Keratinocyte (primary cell): ENCODE data around the gene PIK3CG. TPM values are rescaled to one million over a fixed set of nuclear protein-coding genes. Genes with fewer than 3 reads are reported as not detected.

Experiments
- DNase-seq: peaks from one replicate; pipeline ENCODE4 v3.0.0-alpha.2; 2011; ENCODE audit warnings: low read depth, missing footprints, low spot score
- FAIRE-seq: peaks from 2 replicates; lab custom pipeline; 2011; peaks lifted over from hg19 to GRCh38; lab: Jason Lieb, UNC
- H2AFZ ChIP-seq: 2 replicates; pipeline ENCODE4 v1.6.0; 2012; ENCODE audit warnings: low read length, control low read depth, inconsistent platforms; ENCODE audit not compliant: control insufficient read depth
- H3K27ac ChIP-seq: 2 replicates; pipeline ENCODE4 v1.5.1; 2011; ENCODE audit warnings: low read length; ENCODE audit not compliant: control insufficient read depth, insufficient read depth
- H3K27me3 ChIP-seq: 3 replicates; pipeline ENCODE4 v1.6.0; 2011; ENCODE audit warnings: low read length; ENCODE audit not compliant: control insufficient read depth, insufficient read depth; ENCODE audit errors: extremely low read depth
- H3K36me3 ChIP-seq, 2 experiments: 2 replicates in 1 of 2; 3 replicates in 1 of 2; pipeline ENCODE4 v1.5.1; 2011; ENCODE audit warnings: low read length in 2 of 2, mild to moderate bottlenecking in 1 of 2; ENCODE audit not compliant: control insufficient read depth in 2 of 2, insufficient read depth in 2 of 2; ENCODE audit errors: extremely low read depth in 1 of 2
- H3K4me1 ChIP-seq: 3 replicates; pipeline ENCODE4 v1.5.1; 2011; ENCODE audit warnings: low read length; ENCODE audit not compliant: control insufficient read depth, insufficient read depth; ENCODE audit errors: extremely low read depth
- H3K4me2 ChIP-seq: 3 replicates; pipeline ENCODE4 v1.6.0; 2011; ENCODE audit warnings: low read depth, low read length; ENCODE audit not compliant: control insufficient read depth, insufficient read depth; ENCODE audit errors: extremely low read depth
- H3K4me3 ChIP-seq, 3 experiments: fragments of 200-600 bp in 1 of 3; sonication (generic) in 1 of 3; 2 replicates in 2 of 3; 3 replicates in 1 of 3; pipeline ENCODE4 v1.5.1; 2011 to 2016; ENCODE audit warnings: low read length in 3 of 3, mild to moderate bottlenecking in 3 of 3, control low read depth in 2 of 3, inconsistent platforms in 1 of 3, low read depth in 1 of 3, mixed read lengths in 1 of 3, mixed run types in 1 of 3, moderate library complexity in 1 of 3; ENCODE audit not compliant: control insufficient read depth in 2 of 3, insufficient read depth in 2 of 3; ENCODE audit errors: extremely low read depth in 1 of 3
- H3K79me2 ChIP-seq: 2 replicates; pipeline ENCODE4 v1.6.0; 2012; ENCODE audit warnings: low read length; ENCODE audit not compliant: control insufficient read depth, insufficient read depth
- H3K9ac ChIP-seq: 3 replicates; pipeline ENCODE4 v1.6.0; 2011; ENCODE audit warnings: low read length; ENCODE audit not compliant: control insufficient read depth, insufficient read depth; ENCODE audit errors: extremely low read depth
- H3K9me1 ChIP-seq: 3 replicates; pipeline ENCODE4 v1.6.0; 2011; ENCODE audit warnings: low read length; ENCODE audit not compliant: control insufficient read depth, insufficient read depth; ENCODE audit errors: extremely low read depth
- H3K9me3 ChIP-seq: 2 replicates; pipeline ENCODE4 v1.5.1; 2012; ENCODE audit warnings: low read depth, low read length; ENCODE audit not compliant: control insufficient read depth
- H4K20me1 ChIP-seq: 3 replicates; pipeline ENCODE4 v1.6.0; 2011; ENCODE audit warnings: low read length; ENCODE audit not compliant: control insufficient read depth, insufficient read depth; ENCODE audit errors: extremely low read depth
- CTCF ChIP-seq, 3 experiments: IDR thresholded peaks in 1 of 3; conservative IDR thresholded peaks in 1 of 3; optimal IDR thresholded peaks in 1 of 3; 2 replicates in 2 of 3; 3 replicates in 1 of 3; pipeline versions ENCODE3 to v1.5.1; 2011; ENCODE audit warnings: low read length in 3 of 3, mild to moderate bottlenecking in 3 of 3, moderate library complexity in 2 of 3, control low read depth in 1 of 3, inconsistent platforms in 1 of 3; ENCODE audit not compliant: insufficient read depth in 2 of 3; ENCODE audit errors: extremely low read depth in 1 of 3
- EZH2 ChIP-seq: IDR thresholded peaks from one replicate; pipeline ENCODE4 v1.6.1; 2012; ENCODE audit warnings: inconsistent platforms, mild to moderate bottlenecking, low read length, moderate library complexity
- dilution Hi-C: fragments of 300-500 bp; cut with MboI; formaldehyde crosslinking; loops from one replicate; pipeline ENCODE4 v1.7.0; 2020; ENCODE audit warnings: low sequenced_read_pairs; ENCODE audit not compliant: extremely low pct_ligation_motif_present
- polyA plus RNA-seq, 5 experiments: library from polyadenylated mRNA; depleted of rRNA in 3 of 5; stranded (reverse) in 3 of 5; stranded (forward) in 1 of 5; unstranded in 1 of 5; fragments of >200 nt; gene quantifications; 1 replicate in 1 of 5; 2 replicates in 3 of 5; 3 replicates in 1 of 5; pipeline versions ENCODE4 v1.2.1 to v1.2.3, GENCODE V29; 2011 to 2012; ENCODE audit warnings: missing spikeins in 2 of 5, low read depth in 1 of 5, low replicate concordance in 1 of 5

Gene PIK3CG
- polyA plus RNA-seq, 1 donor (not counting 4 experiments of a cell fraction or from before 2014, with no cell fraction given) = not detected

- TF ChIP-seq CTCF (optimal IDR thresholded peaks at IDR 0.05 in 1 of 3, IDR thresholded peaks at IDR 0.05 in 1 of 3, conservative IDR thresholded peaks at IDR 0.05 in 1 of 3; ENCODE audit: extremely low read depth in 1 of 3, insufficient read depth in 2 of 3, low read length in 3 of 3) (no peak), EZH2 (no peak)
- no peaks in the 10 kb centered on the region for H3K4me1 ChIP-seq
- peaks cover 5% of the 10 kb centered on the region for H3K27me3 ChIP-seq
- no peak overlapping the region for H3K27ac ChIP-seq
- no peaks in the 10 kb centered on the region for H3K9me3 ChIP-seq
- no peaks in the 10 kb centered on the region for H3K79me2 ChIP-seq
- dilution Hi-C loops = no loop called here
- no peak overlapping the region for H3K4me2 ChIP-seq
- no peak for FAIRE-seq
- H4K20me1 ChIP-seq = no peaks in the 10 kb centered on the region
- no peak overlapping the region for H2AFZ ChIP-seq
- no peak overlapping the region for H3K4me3 ChIP-seq
- no peaks in the 10 kb centered on the region for H3K9me1 ChIP-seq
- no peak overlapping the region for H3K9ac ChIP-seq
- no peak for DNase-seq
- no peaks in the 10 kb centered on the region for H3K36me3 ChIP-seq
These were observed 10.4 kb downstream of the PIK3CG start for GRCh38 chr7:106875508-106875907.

GRCh38 chr7:106878748-106879439, 13.8 kb downstream of the PIK3CG start:
- TF ChIP-seq EZH2 = no peak
- TF ChIP-seq CTCF (optimal IDR thresholded peaks at IDR 0.05 in 1 of 3, IDR thresholded peaks at IDR 0.05 in 1 of 3, conservative IDR thresholded peaks at IDR 0.05 in 1 of 3; ENCODE audit: extremely low read depth in 1 of 3, insufficient read depth in 2 of 3, low read length in 3 of 3) = no peak
- Histone ChIP-seq H3K4me3 (no peak overlapping the region), H3K9me1 (no peaks in the 10 kb centered on the region), H3K4me2 (no peak overlapping the region), H4K20me1 (no peaks in the 10 kb centered on the region), H3K27ac (no peak overlapping the region), H3K4me1 (no peaks in the 10 kb centered on the region), H3K36me3 (no peaks in the 10 kb centered on the region), H3K79me2 (no peaks in the 10 kb centered on the region), H3K9me3 (no peaks in the 10 kb centered on the region), H3K9ac (no peak overlapping the region), H3K27me3 (peaks cover 5% of the 10 kb centered on the region), H2AFZ (no peak overlapping the region)
- dilution Hi-C loops = no loop called here
- DNase-seq = no peak
- no peak for FAIRE-seq
